Epithelial cell of proximal tubule (primary cell): Measurements from ENCODE around the gene UXS1. TPM values are rescaled to one million over a fixed set of nuclear protein-coding genes. Genes with fewer than 3 reads are reported as not detected.
A peak's percentile ranks its signal among the peaks of the same experiment; 100 is the strongest.

Experiments
- DNase-seq: peaks from one replicate; pipeline ENCODE4 v3.0.0-alpha.2; 2011; ENCODE audit warnings: low read depth
- H3K4me3 ChIP-seq: 2 replicates; pipeline ENCODE4 v1.5.1; 2011; ENCODE audit warnings: low read depth, mild to moderate bottlenecking, low read length
- CTCF ChIP-seq: conservative IDR thresholded peaks from 2 replicates; pipeline ENCODE4 v1.5.1; 2012; ENCODE audit warnings: low read depth, mild to moderate bottlenecking, low read length
- total RNA-seq: library from RNA; depleted of rRNA; stranded (reverse); fragments of >200 nt; gene quantifications from 2 replicates; pipeline ENCODE4 v1.2.3, GENCODE V29; 2015

Gene UXS1
- total RNA-seq, 1 donor from 2014 or later: 128 TPM

GRCh38 chr2:106113361-106113966 lies 80.6 kb downstream of the UXS1 start:
- no peak for TF ChIP-seq CTCF
- peak overlapping the region; percentile 22 for H3K4me3 ChIP-seq
- DNase-seq: no peak

- DNase-seq: no peak
- no peak for TF ChIP-seq CTCF
- H3K4me3 ChIP-seq: no peak overlapping the region
Observed at GRCh38 chr2:106111882-106112571, 82.1 kb downstream of the UXS1 start.

GRCh38 chr2:106109675-106110424 lies 84.3 kb downstream of the UXS1 start:
- DNase-seq: no peak
- TF ChIP-seq CTCF: no peak
- H3K4me3 ChIP-seq: no peak overlapping the region

- TF ChIP-seq CTCF: no peak
- no peak for DNase-seq
- no peak overlapping the region for H3K4me3 ChIP-seq
Observed at GRCh38 chr2:106108791-106109190, 85.3 kb downstream of the UXS1 start.

GRCh38 chr2:106108351-106108750 lies 85.8 kb downstream of the UXS1 start:
- DNase-seq: no peak
- no peak overlapping the region for H3K4me3 ChIP-seq
- peak; percentile 48 for TF ChIP-seq CTCF

GRCh38 chr2:106107509-106108131 lies 86.5 kb downstream of the UXS1 start:
- DNase-seq: no peak
- peak; percentile 24 for TF ChIP-seq CTCF

More at GRCh38 chr2:106107509-106108131, 86.5 kb downstream of the UXS1 start:
- H3K4me3 ChIP-seq: no peak overlapping the region
